H1 (cell line): Measurements from ENCODE around the gene CXCL6. TPM values are rescaled to one million over a fixed set of nuclear protein-coding genes. Genes with fewer than 3 reads are reported as not detected.

Experiments used
- CTCF ChIA-PET: fragments of 300-600 bp; sonication (Branson Sonifier 250); formaldehyde crosslinking; loops from one replicate; lab custom pipeline; 2021; ENCODE audit not compliant: partially characterized antibody; lab: Charles Lee
- POLR2A ChIA-PET: fragments of 300-600 bp; sonication (Branson Sonifier 250); formaldehyde crosslinking; loops from one replicate; lab custom pipeline; 2021; ENCODE audit warnings: inconsistent platforms; ENCODE audit not compliant: partially characterized antibody; lab: Charles Lee
- DNase-seq, 2 experiments: peaks; one replicate each; pipeline versions ENCODE4 v3.0.0 to v3.0.0-alpha.2; 2010 to 2022; ENCODE audit warnings: low spot score in 2 of 2, low read depth in 1 of 2, mixed read lengths in 1 of 2
- FAIRE-seq: peaks from 2 replicates; lab custom pipeline; 2011; peaks lifted over from hg19 to GRCh38; lab: Jason Lieb, UNC
- H2AFZ ChIP-seq: 2 replicates; pipeline ENCODE4 v1.8.1; 2012; ENCODE audit warnings: low read length, inconsistent platforms
- H2AK5ac ChIP-seq: 2 replicates; pipeline ENCODE4 v1.6.1; 2013; ENCODE audit warnings: low read depth, low read length
- H2BK120ac ChIP-seq: replicated peaks from 2 replicates; pipeline ENCODE3; 2013; ENCODE audit warnings: low read depth, low read length, inconsistent platforms
- H2BK12ac ChIP-seq: 2 replicates; pipeline ENCODE4 v1.6.1; 2013; ENCODE audit warnings: low read depth, low read length
- H2BK15ac ChIP-seq: 2 replicates; pipeline ENCODE4 v1.6.1; 2013; ENCODE audit warnings: low read length
- H2BK20ac ChIP-seq: 2 replicates; pipeline ENCODE4 v1.6.1; 2013; ENCODE audit warnings: low read length
- H2BK5ac ChIP-seq: 2 replicates; pipeline ENCODE4 v1.6.1; 2013; ENCODE audit warnings: low read depth, low read length
- H3K14ac ChIP-seq: 2 replicates; pipeline ENCODE4 v1.6.1; 2013; ENCODE audit warnings: inconsistent platforms; ENCODE audit not compliant: insufficient read length
- H3K18ac ChIP-seq: 2 replicates; pipeline ENCODE4 v1.6.1; 2013; ENCODE audit warnings: low read length; ENCODE audit errors: extremely low read depth
- H3K23ac ChIP-seq: 2 replicates; pipeline ENCODE4 v1.6.1; 2013; ENCODE audit warnings: inconsistent platforms; ENCODE audit not compliant: insufficient read length
- H3K23me2 ChIP-seq: 2 replicates; pipeline ENCODE4 v1.6.1; 2013; ENCODE audit warnings: low read depth, low read length
- H3K27ac ChIP-seq: 2 replicates; pipeline ENCODE4 v1.6.1; 2011; ENCODE audit warnings: low read depth, low read length, inconsistent platforms
- H3K27me3 ChIP-seq, 4 experiments: replicated peaks in 1 of 4; 1 replicate in 1 of 4; 2 replicates in 3 of 4; pipeline versions ENCODE4 v1.6.1 to v1.8.1; 2011 to 2013; ENCODE audit warnings: low read length in 3 of 4, mild to moderate bottlenecking in 3 of 4, inconsistent platforms in 2 of 4, mixed read lengths in 2 of 4, moderate library complexity in 1 of 4; ENCODE audit not compliant: control insufficient read depth in 3 of 4, insufficient read depth in 3 of 4; ENCODE audit errors: extremely low read depth in 1 of 4
- H3K36me3 ChIP-seq, 4 experiments: 2 replicates each; pipeline versions ENCODE4 v1.6.1 to v1.8.1; 2011 to 2013; ENCODE audit warnings: mild to moderate bottlenecking in 4 of 4, low read length in 3 of 4, moderate library complexity in 2 of 4, control low read depth in 1 of 4, inconsistent platforms in 1 of 4; ENCODE audit not compliant: insufficient read depth in 4 of 4, control insufficient read depth in 2 of 4
- H3K4ac ChIP-seq: replicated peaks from 2 replicates; pipeline ENCODE3; 2013; ENCODE audit warnings: low read length, low read depth, mixed read lengths, inconsistent platforms; ENCODE audit not compliant: insufficient read length
- H3K4me1 ChIP-seq, 4 experiments: replicated peaks in 1 of 4; 1 replicate in 1 of 4; 2 replicates in 3 of 4; pipeline versions ENCODE4 v1.6.1 to v1.8.1; 2011 to 2013; ENCODE audit warnings: low read length in 3 of 4, inconsistent platforms in 2 of 4, mixed read lengths in 1 of 4; ENCODE audit not compliant: insufficient read depth in 4 of 4, control insufficient read depth in 3 of 4
- H3K4me2 ChIP-seq, 2 experiments: 2 replicates each; pipeline versions ENCODE4 v1.6.1 to v1.8.1; 2011 to 2013; ENCODE audit warnings: low read depth in 2 of 2, low read length in 2 of 2, control low read depth in 1 of 2, inconsistent platforms in 1 of 2, mild to moderate bottlenecking in 1 of 2; ENCODE audit not compliant: insufficient read depth in 1 of 2
- H3K4me3 ChIP-seq, 4 experiments: fragments of 200-600, 300-600 bp in 1 of 4; sonication (generic), shearing (Covaris generic), sonication (Bioruptor Twin) in 1 of 4; 2 replicates each; pipeline versions ENCODE4 v1.5.1 to v1.8.1; 2011 to 2016; ENCODE audit warnings: low read length in 4 of 4, low read depth in 3 of 4, control low read depth in 2 of 4, inconsistent platforms in 2 of 4, mild to moderate bottlenecking in 2 of 4, mixed read lengths in 1 of 4, moderate library complexity in 1 of 4; ENCODE audit not compliant: insufficient read depth in 2 of 4; ENCODE audit errors: extremely low read depth in 1 of 4
- H3K56ac ChIP-seq: replicated peaks from 2 replicates; pipeline ENCODE3; 2013; ENCODE audit warnings: low read depth, mild to moderate bottlenecking, mixed read lengths, low read length, inconsistent platforms; ENCODE audit not compliant: insufficient read length
- H3K79me1 ChIP-seq: 2 replicates; pipeline ENCODE4 v1.6.1; 2013; ENCODE audit warnings: low read depth, low read length, control low read depth
- H3K79me2 ChIP-seq, 2 experiments: 2 replicates each; pipeline versions ENCODE4 v1.6.1 to v1.8.1; 2012 to 2013; ENCODE audit warnings: low read length in 2 of 2, mild to moderate bottlenecking in 2 of 2, inconsistent platforms in 1 of 2; ENCODE audit not compliant: insufficient read depth in 2 of 2, control insufficient read depth in 1 of 2
- H3K9ac ChIP-seq, 4 experiments: replicated peaks in 1 of 4; 1 replicate in 1 of 4; 2 replicates in 3 of 4; pipeline versions ENCODE4 v1.6.1 to v1.8.1; 2011 to 2013; ENCODE audit warnings: low read depth in 3 of 4, low read length in 3 of 4, control low read depth in 2 of 4, mild to moderate bottlenecking in 2 of 4, moderate library complexity in 2 of 4, inconsistent platforms in 1 of 4; ENCODE audit errors: extremely low read depth in 1 of 4
- H3K9me3 ChIP-seq, 2 experiments: 2 replicates each; pipeline versions ENCODE4 v1.6.1 to v1.8.1; 2012 to 2013; ENCODE audit warnings: mild to moderate bottlenecking in 2 of 2, moderate library complexity in 2 of 2, control low read depth in 1 of 2, inconsistent platforms in 1 of 2, low read depth in 1 of 2, low read length in 1 of 2, mixed read lengths in 1 of 2; ENCODE audit not compliant: insufficient read depth in 2 of 2
- H4K20me1 ChIP-seq, 2 experiments: replicated peaks in 1 of 2; 2 replicates each; pipeline versions ENCODE3 to v1.8.1; 2011 to 2013; ENCODE audit warnings: inconsistent platforms in 2 of 2, low read length in 2 of 2, mild to moderate bottlenecking in 1 of 2; ENCODE audit not compliant: insufficient read depth in 2 of 2, control insufficient read depth in 1 of 2
- H4K5ac ChIP-seq: 2 replicates; pipeline ENCODE4 v1.6.1; 2013; ENCODE audit warnings: low read length, low read depth, mixed read lengths, inconsistent platforms; ENCODE audit not compliant: insufficient read length
- H4K8ac ChIP-seq: 2 replicates; pipeline ENCODE4 v1.8.0; 2013; ENCODE audit warnings: mild to moderate bottlenecking, moderate library complexity, low read length, inconsistent platforms; ENCODE audit not compliant: insufficient read depth; ENCODE audit errors: extremely low read depth
- H4K91ac ChIP-seq: replicated peaks from 2 replicates; pipeline ENCODE3; 2013; ENCODE audit warnings: low read length, mixed read lengths, inconsistent platforms; ENCODE audit not compliant: insufficient read length
- FOSL1 ChIP-seq: IDR thresholded peaks from 2 replicates; pipeline ENCODE4 v1.6.1; 2011; ENCODE audit warnings: mild to moderate bottlenecking, low read depth, low read length, moderate library complexity; ENCODE audit not compliant: insufficient read depth
- KDM4A ChIP-seq: IDR thresholded peaks from one replicate; pipeline ENCODE4 v1.7.1; 2012; ENCODE audit warnings: low read depth, mild to moderate bottlenecking, moderate library complexity, low read length, inconsistent platforms; ENCODE audit not compliant: severe bottlenecking
- WGBS, 2 experiments: shearing (Covaris generic) in 1 of 2; methylation state at CpG; one replicate each; pipeline versions ENCODE4 v1.1.6 to v1.1.7; 2013 to 2015; ENCODE audit warnings: low lambda C conversion rate in 2 of 2, mixed read lengths in 2 of 2, inconsistent platforms in 1 of 2, low coverage in 1 of 2, missing lambda C conversion rate in 1 of 2; ENCODE audit not compliant: insufficient replicate concordance in 2 of 2, insufficient coverage in 1 of 2, insufficient read length in 1 of 2; ENCODE audit errors: extremely low coverage in 1 of 2, missing lambda C conversion rate in 1 of 2; 5-methylcytosine and 5-hydroxymethylcytosine counted together
- polyA plus RNA-seq, 7 experiments: library from polyadenylated mRNA; depleted of rRNA in 3 of 7; stranded (reverse) in 5 of 7; unstranded in 2 of 7; fragments of >200 nt in 5 of 7; fragments of 200-250 nt in 2 of 7; gene quantifications; 1 replicate in 5 of 7; 2 replicates in 1 of 7; 4 replicates in 1 of 7; pipeline versions ENCODE4 v1.2.1 to v1.2.3, GENCODE V29; 2011 to 2013; ENCODE audit warnings: missing spikeins in 2 of 7, mixed read lengths in 2 of 7
- total RNA-seq: library from RNA; stranded (reverse); fragmentation: NEBNext Ultra II Directional; extraction: Animal tissue kit (Norgen Biotek cat#: 25700); gene quantifications from 2 replicates; pipeline ENCODE4 v1.2.1, GENCODE V29; 2021

The CXCL6 gene
- total and polyA plus RNA-seq, 2 of the 8 experiments (the other 6 are each of a cell fraction or from before 2014, with no cell fraction given) = 6.3 to 8.0 TPM

DNA sequence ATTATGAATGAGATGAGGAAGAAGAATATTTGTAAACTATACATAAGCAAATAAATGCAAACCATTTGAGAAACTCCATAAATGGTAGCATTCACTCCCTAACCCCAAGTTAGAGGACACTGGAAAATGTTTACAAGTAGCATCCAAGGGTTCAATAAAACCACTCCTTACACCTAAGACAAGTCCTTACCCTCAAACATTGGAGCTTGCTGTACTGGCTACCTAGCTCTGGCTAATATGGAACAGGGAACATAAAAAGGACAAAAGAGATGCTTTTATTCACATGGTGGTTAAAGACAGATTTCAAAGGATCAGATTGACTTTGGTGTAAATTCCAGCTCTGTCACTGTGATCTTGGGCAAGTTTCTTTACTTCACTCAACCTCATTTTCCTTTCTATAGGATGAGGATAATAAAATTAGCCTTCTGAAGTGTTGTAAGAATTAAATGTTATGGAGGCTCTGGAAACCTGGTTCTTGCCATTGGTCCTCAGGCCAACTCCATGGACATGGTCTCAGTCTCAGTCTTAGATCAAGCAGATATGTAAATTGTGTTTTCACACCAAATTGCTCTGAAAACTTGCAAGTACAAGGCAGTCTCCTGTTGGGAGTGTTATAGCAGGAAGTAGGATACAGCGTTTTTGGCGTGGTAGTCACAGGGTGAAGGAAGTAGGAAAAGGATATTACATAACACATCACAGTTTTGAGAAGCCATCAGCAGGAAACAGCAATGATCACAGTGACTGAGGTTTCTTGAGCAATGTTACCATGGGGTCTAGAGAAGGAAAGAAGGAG is 36.0 kb downstream of the CXCL6 start:
- Histone ChIP-seq H2AFZ (no peak overlapping the region), H4K8ac (no peak overlapping the region), H3K27ac (no peak overlapping the region), H3K4ac (no peak overlapping the region), H3K18ac (no peak overlapping the region), H3K56ac (no peak overlapping the region), H3K36me3 (no peaks in the 10 kb centered on the region), H3K9ac (no peak overlapping the region), H3K23ac (no peak overlapping the region), H2BK5ac (no peak overlapping the region), H3K4me3 (no peak overlapping the region), H3K9me3 (no peaks in the 10 kb centered on the region), H4K91ac (no peak overlapping the region), H3K4me1 (peaks cover 0 to 4% (median 2%) of the 10 kb centered on the region in 4 experiments; a peak in 3 of 7 replicates), H3K23me2 (peaks cover 5% of the 10 kb centered on the region; the same call in 1 of the 2 replicates), H3K14ac (no peak overlapping the region), H2BK20ac (no peak overlapping the region), H2AK5ac (no peak overlapping the region), H2BK120ac (no peak overlapping the region), H2BK12ac (no peak overlapping the region), H3K79me2 (no peaks in the 10 kb centered on the region), H3K79me1 (no peaks in the 10 kb centered on the region), H4K20me1 (no peaks in the 10 kb centered on the region), H2BK15ac (no peak overlapping the region), H4K5ac (no peak overlapping the region), H3K4me2 (no peak overlapping the region), H3K27me3 (peaks cover 0 to 22% (median 11%) of the 10 kb centered on the region in 4 experiments; a peak in 6 of 7 replicates)
- DNase-seq (no peak), FAIRE-seq (no peak)
- CTCF ChIA-PET = interaction anchor here (1.6 kb wide), 1 partner anchor 10 kb away, joined by 3 read pairs; no protein-coding TSS in a partner anchor
- POLR2A ChIA-PET = no interaction called here
- 93% methylated on average over 2 of the region's 2 CpGs; no CpG with 5 or more reads in 1 of the 2 experiments for WGBS, 2 experiments
- no peak for TF ChIP-seq KDM4A
- TF ChIP-seq FOSL1 = no peak
